ENCODE measurements around the gene FBXO42. TPM values are rescaled to one million over a fixed set of nuclear protein-coding genes. Genes with fewer than 3 reads are reported as not detected.

The FBXO42 gene
- total RNA-seq: 10 to 100 TPM in 2 of 6 donors, 1 to 10 TPM in 4; 7.4 to 11.9 (median 8.8) TPM
- polyA plus RNA-seq: 10 to 100 TPM; 10.4 to 11.1 TPM

DNA sequence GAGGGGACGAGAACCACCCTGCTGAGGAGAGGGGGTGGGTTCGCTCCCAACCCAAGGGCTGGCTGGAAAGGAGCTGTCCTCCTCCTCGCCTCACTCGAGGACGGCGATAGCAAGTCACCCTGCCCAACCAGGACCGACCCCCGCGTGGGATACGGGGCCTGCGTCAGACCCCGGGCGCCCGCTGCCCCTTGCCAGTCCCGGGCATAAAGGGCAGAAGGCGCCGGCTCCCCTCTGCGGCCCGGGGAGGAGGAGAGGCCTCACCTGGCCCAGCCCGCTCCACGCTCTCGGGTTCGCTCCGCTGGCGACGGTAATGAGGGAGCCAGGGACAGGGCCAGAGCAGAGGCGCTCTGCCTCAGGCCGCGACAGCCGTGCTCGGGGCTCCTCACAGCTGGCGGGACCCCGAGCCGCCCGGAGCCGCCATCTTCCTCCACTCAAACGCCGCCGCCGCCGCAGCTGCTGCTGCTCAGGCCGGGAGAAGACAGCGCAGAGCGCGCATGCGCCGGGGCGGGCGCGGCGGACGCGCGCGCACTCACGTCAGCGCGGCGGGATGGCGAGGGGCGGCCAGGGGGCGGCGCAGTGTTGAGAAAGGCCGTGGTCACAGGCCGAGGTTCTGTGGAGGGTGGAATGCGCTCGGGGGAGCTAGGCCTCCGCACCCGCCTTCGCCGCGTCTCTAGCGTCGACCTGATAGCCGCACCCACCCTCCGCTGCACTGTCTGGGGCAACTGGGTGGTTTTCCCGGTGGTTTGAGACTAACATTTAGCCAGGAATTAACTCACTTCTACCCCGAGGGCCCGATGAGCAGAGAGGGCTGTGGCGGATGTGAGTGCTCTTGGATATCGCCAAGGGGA is at the start of gene FBXO42:
Gene FBXO42, minus strand, starts transcription at position 487 of the 848 bp plus-strand sequence. CDS start 37,062 bp downstream, outside the sequence.
- FAIRE-seq (no peak), DNase-seq (peak; percentile 87 to 97 (median 92)), ATAC-seq (peak; percentile 94 to 97 (median 96))
- Histone ChIP-seq H3K27ac (peak within 1 kb of the TSS; percentile 70 to 90 (median 86)), H3K36me3 (no peaks in the 10 kb centered on the region), H3K27me3 (no peaks in the 10 kb centered on the region), H3K4me1 (peaks cover 4 to 23% (median 9%) of the 10 kb centered on the region in 3 donors), H3K9me3 (no peaks in the 10 kb centered on the region), H3K4me3 (peak within 1 kb of the TSS; percentile 77 to 97 (median 88))
- TF ChIP-seq, protein P1, sequence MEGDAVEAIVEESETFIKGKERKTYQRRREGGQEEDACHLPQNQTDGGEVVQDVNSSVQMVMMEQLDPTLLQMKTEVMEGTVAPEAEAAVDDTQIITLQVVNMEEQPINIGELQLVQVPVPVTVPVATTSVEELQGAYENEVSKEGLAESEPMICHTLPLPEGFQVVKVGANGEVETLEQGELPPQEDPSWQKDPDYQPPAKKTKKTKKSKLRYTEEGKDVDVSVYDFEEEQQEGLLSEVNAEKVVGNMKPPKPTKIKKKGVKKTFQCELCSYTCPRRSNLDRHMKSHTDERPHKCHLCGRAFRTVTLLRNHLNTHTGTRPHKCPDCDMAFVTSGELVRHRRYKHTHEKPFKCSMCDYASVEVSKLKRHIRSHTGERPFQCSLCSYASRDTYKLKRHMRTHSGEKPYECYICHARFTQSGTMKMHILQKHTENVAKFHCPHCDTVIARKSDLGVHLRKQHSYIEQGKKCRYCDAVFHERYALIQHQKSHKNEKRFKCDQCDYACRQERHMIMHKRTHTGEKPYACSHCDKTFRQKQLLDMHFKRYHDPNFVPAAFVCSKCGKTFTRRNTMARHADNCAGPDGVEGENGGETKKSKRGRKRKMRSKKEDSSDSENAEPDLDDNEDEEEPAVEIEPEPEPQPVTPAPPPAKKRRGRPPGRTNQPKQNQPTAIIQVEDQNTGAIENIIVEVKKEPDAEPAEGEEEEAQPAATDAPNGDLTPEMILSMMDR (IDR thresholded peaks at IDR 0.05): peak in 3 of 4 donors; percentile 19 to 25 (median 25)
- intact Hi-C loops (cut with DNase I): no loop called here
- WGBS, 2 donors: 0% methylated on average over 58 to 81 of the region's 81 CpGs

DNA sequence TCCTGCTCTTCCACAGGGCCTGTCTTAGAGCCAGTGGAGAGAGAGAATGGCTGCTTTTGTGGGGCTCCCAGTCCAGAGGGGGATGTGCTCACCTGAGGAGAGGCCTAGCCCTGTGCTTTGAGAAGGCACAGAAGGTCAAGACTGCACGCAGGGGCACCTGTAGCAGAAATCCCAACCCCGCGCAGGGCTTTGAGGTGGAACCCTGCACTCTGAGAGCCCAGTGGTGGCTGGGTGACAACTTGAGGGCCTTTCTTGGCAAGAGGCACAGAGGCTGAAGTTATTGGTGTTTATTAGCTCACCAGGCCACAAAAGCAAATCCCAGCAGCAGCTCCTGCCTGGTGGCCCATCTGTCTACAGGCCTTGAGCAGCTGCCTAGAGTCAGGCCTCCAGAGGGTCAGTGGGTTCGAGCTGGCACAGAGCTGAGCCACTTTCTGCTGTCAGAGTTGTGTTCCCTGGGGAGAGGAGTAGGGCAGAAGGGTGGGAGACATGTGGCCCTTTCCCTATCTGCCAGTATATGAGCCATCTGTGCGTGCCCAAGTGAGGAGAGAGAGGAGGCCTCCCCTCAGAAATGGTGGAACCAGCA is 46.2 kb upstream of the FBXO42 start:
- H3K4me3 ChIP-seq: no peak overlapping the region
- intact Hi-C loops (cut with DNase I): no loop called here
- peaks cover 0 to 29% (median 0%) of the 10 kb centered on the region in 3 donors for H3K36me3 ChIP-seq
- 90 to 93% methylated on average over 5 of the region's 5 CpGs for WGBS, 2 donors
- DNase-seq (no peak), ATAC-seq (no peak), FAIRE-seq (no peak)
- H3K4me1 ChIP-seq: no peaks in the 10 kb centered on the region
- no peaks in the 10 kb centered on the region for H3K27me3 ChIP-seq
- TF ChIP-seq, protein P1 (IDR thresholded peaks at IDR 0.05): no peak
- no peaks in the 10 kb centered on the region for H3K9me3 ChIP-seq
- H3K27ac ChIP-seq: no peak overlapping the region

DNA sequence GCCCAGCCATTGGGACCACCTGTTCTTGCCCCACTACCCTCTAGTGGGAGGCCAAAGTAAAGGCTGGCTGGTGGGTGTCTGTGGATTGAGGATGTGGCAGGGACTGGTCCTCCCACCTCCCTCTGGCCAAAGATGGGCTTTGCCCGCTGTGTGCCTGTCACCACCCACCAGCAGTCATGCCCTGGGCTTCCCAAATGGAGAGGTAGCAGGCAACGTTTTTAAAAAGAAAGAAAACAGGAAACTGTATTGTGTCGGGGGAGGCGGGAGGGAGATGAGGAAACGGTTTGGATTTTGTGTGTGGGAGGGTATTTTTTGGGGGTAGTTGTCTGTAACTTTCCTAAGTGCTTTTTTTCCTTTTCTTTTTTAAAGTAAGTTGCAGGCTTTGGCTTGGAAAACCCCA is 44.8 kb upstream of the FBXO42 start:
- DNase-seq (no peak), ATAC-seq (peak in 1 of 4 donors; percentile 7), FAIRE-seq (no peak)
- TF ChIP-seq, protein P1 (IDR thresholded peaks at IDR 0.05): no peak
- intact Hi-C loops (cut with DNase I): no loop called here
- WGBS, 2 donors: 73 to 75% methylated on average over 5 of the region's 5 CpGs
- Histone ChIP-seq H3K27me3 (no peaks in the 10 kb centered on the region), H3K4me1 (no peaks in the 10 kb centered on the region), H3K9me3 (no peaks in the 10 kb centered on the region), H3K36me3 (peaks cover 0 to 29% (median 0%) of the 10 kb centered on the region in 3 donors), H3K27ac (no peak overlapping the region), H3K4me3 (no peak overlapping the region)

DNA sequence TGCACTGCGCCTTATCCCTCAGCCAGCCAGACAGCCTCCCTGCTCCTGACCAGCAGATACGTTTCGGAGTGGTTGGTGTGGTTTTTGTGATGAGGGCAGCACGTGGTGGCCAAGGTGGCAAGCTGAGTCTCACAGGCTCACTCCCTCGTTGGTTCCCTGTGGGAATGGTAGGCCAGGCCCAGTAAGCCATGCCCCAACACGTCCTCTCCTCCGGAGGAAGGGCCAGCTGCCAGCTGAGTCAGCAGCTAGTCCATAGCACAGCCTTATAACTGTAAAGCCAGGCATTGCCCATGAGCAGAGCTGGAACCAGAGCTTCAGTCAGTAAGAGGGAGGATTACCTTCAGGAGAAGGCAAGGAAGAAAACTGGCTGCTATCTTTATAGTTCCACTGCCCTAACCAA is 44.3 kb upstream of the FBXO42 start:
- no peaks in the 10 kb centered on the region for H3K27me3 ChIP-seq
- no peak overlapping the region for H3K27ac ChIP-seq
- ATAC-seq (peak in 2 of 4 donors; percentile 31 to 60), FAIRE-seq (no peak), DNase-seq (no peak)
- intact Hi-C loops (cut with DNase I): no loop called here
- TF ChIP-seq, protein P1 (IDR thresholded peaks at IDR 0.05): no peak
- 81 to 85% methylated on average over 7 of the region's 7 CpGs for WGBS, 2 donors
- peaks cover 0 to 29% (median 0%) of the 10 kb centered on the region in 3 donors for H3K36me3 ChIP-seq
- H3K9me3 ChIP-seq: no peaks in the 10 kb centered on the region
- no peak overlapping the region for H3K4me3 ChIP-seq
- H3K4me1 ChIP-seq: peaks cover 0 to 3% (median 0%) of the 10 kb centered on the region in 3 donors

All from pancreas (tissue), 10 donors.